Kidney (tissue), 14 donors: ENCODE measurements around the gene HMGN2. TPM values are rescaled to one million over a fixed set of nuclear protein-coding genes. Genes with fewer than 3 reads are reported as not detected.

Experiments used
- DNase-seq, 5 donors: peaks; one replicate each; pipeline ENCODE4 v3.0.0-alpha.2; 2013 to 2020
- FAIRE-seq: peaks from 2 replicates; lab custom pipeline; 2012; peaks lifted over from hg19 to GRCh38; lab: Jason Lieb, UNC
- H3K27ac ChIP-seq, 2 donors: one replicate each; pipeline ENCODE4 v1.7.0; 2013; ENCODE audit warnings: low read depth in 2 of 2, low read length in 2 of 2, inconsistent platforms in 1 of 2
- H3K27me3 ChIP-seq: one replicate; pipeline ENCODE4 v1.7.1; 2013; ENCODE audit warnings: low read length, inconsistent platforms; ENCODE audit not compliant: control insufficient read depth, insufficient read depth
- H3K36me3 ChIP-seq, 3 donors: one replicate each; pipeline versions ENCODE4 v1.7.0 to v1.7.1; 2013; ENCODE audit warnings: low read length in 3 of 3, control low read depth in 1 of 3, inconsistent platforms in 1 of 3; ENCODE audit not compliant: insufficient read depth in 3 of 3, control insufficient read depth in 2 of 3
- H3K4me1 ChIP-seq, 3 donors: one replicate each; pipeline versions ENCODE4 v1.7.0 to v1.7.1; 2013; ENCODE audit warnings: low read length in 3 of 3, inconsistent platforms in 1 of 3, low read depth in 1 of 3; ENCODE audit not compliant: control insufficient read depth in 2 of 3, insufficient read depth in 2 of 3
- H3K4me3 ChIP-seq, 3 donors: one replicate each; pipeline versions ENCODE4 v1.7.0 to v1.8.1; 2013; ENCODE audit warnings: low read length in 3 of 3, control low read depth in 1 of 3, inconsistent platforms in 1 of 3
- H3K9ac ChIP-seq, 3 donors: one replicate each; pipeline versions ENCODE4 v1.7.0 to v1.7.1; 2013; ENCODE audit warnings: low read length in 3 of 3, control low read depth in 1 of 3, inconsistent platforms in 1 of 3
- H3K9me3 ChIP-seq, 3 donors: one replicate each; pipeline versions ENCODE4 v1.7.0 to v1.7.1; 2013; ENCODE audit warnings: low read length in 3 of 3, control low read depth in 1 of 3, inconsistent platforms in 1 of 3; ENCODE audit not compliant: control insufficient read depth in 2 of 3, insufficient read depth in 1 of 3
- CTCF ChIP-seq: IDR thresholded peaks from 3 replicates; pipeline ENCODE4 v1.5.1; 2012; ENCODE audit warnings: mild to moderate bottlenecking, moderate library complexity, borderline replicate concordance; ENCODE audit not compliant: insufficient read depth; ENCODE audit errors: extremely low read depth
- intact Hi-C: fragments of 100-400 bp; cut with DNase I; formaldehyde crosslinking; loops from one replicate; pipeline ENCODE4 v1.11.1; 2022
- polyA plus RNA-seq: library from polyadenylated mRNA; stranded (reverse); fragments of 350-450 nt; fragmentation: Illumina TruSeq; extraction: RNeasy Lipid Tissue Mini Kit (QIAGEN cat#74804); gene quantifications from one replicate; pipeline ENCODE4 v1.2.3, GENCODE V29; 2014; ENCODE audit warnings: low read depth, low replicate concordance; ENCODE audit not compliant: insufficient read depth
- total RNA-seq: library from RNA; stranded (reverse); fragmentation: NEBNext Ultra II Directional; extraction: Animal tissue kit (Norgen Biotek cat#: 25700); gene quantifications from one replicate; pipeline ENCODE4 v1.2.1, GENCODE V29; 2021
- donor health status: control.
- donor health status: control.
- donor health status: control.
- donor health status: control.
- donor health status: control.
- donor health status: DM: yes; HTN: yes; CAD: no.
- donor health status: Normal renal cell carcinoma (clear cell type).

The HMGN2 gene
- total and polyA plus RNA-seq, 2 donors from 2014 or later: 362 to 413 TPM

- peaks cover 0 to 4% (median 2%) of the 10 kb centered on the region in 3 donors for H3K36me3 ChIP-seq
- H3K9ac ChIP-seq: peak within 1 kb of the TSS; percentile 12 to 99 (median 83)
- H3K27me3 ChIP-seq: no peaks in the 10 kb centered on the region
- no peak for FAIRE-seq
- intact Hi-C loops: no loop called here
- no peaks in the 10 kb centered on the region for H3K9me3 ChIP-seq
- peaks cover 0 to 7% (median 0%) of the 10 kb centered on the region in 3 donors for H3K4me1 ChIP-seq
- H3K27ac ChIP-seq: peak within 1 kb of the TSS; percentile 51 to 74
- H3K4me3 ChIP-seq: peak within 1 kb of the TSS; percentile 91 to 95 (median 92)
- peak; percentile 98 to 99 (median 99) for DNase-seq
- TF ChIP-seq CTCF: no peak
Observed at GRCh38 chr1:26431979-26432695, 40.1 kb upstream of the HMGN2 start, which contains the start of gene DHDDS. DHDDS (plus strand) TSS chr1:26432321; CDS start chr1:26432946, 625 bp downstream.

GRCh38 chr1:26432793-26433192 lies 39.4 kb upstream of the HMGN2 start:
- intact Hi-C loops: no loop called here
- FAIRE-seq: no peak

GRCh38 chr1:26434161-26434752 lies 38.0 kb upstream of the HMGN2 start:
- Histone ChIP-seq H3K4me1 (peaks cover 0 to 7% (median 0%) of the 10 kb centered on the region in 3 donors), H3K4me3 (no peak overlapping the region), H3K27ac (no peak overlapping the region), H3K36me3 (peaks cover 4 to 16% (median 13%) of the 10 kb centered on the region in 3 donors), H3K27me3 (no peaks in the 10 kb centered on the region), H3K9ac (no peak overlapping the region), H3K9me3 (no peaks in the 10 kb centered on the region)
- intact Hi-C loops: no loop called here
- FAIRE-seq: no peak
- TF ChIP-seq CTCF: no peak
- DNase-seq: no peak

More at GRCh38 chr1:26432793-26433192, 39.4 kb upstream of the HMGN2 start:
- DNase-seq: no peak
- TF ChIP-seq CTCF: no peak
- Histone ChIP-seq H3K9me3 (no peaks in the 10 kb centered on the region), H3K4me1 (peaks cover 0 to 7% (median 0%) of the 10 kb centered on the region in 3 donors), H3K27me3 (no peaks in the 10 kb centered on the region), H3K9ac (peak overlapping the region; percentile 12 to 99 (median 83)), H3K4me3 (peak overlapping the region; percentile 91 to 95 (median 92)), H3K36me3 (peaks cover under 1 to 6% (median 4%) of the 10 kb centered on the region in 3 donors), H3K27ac (peak overlapping the region in 1 of 2 donors; percentile 51)
